Measurements from ENCODE around the gene BCOR.

BCOR gene

DNA sequence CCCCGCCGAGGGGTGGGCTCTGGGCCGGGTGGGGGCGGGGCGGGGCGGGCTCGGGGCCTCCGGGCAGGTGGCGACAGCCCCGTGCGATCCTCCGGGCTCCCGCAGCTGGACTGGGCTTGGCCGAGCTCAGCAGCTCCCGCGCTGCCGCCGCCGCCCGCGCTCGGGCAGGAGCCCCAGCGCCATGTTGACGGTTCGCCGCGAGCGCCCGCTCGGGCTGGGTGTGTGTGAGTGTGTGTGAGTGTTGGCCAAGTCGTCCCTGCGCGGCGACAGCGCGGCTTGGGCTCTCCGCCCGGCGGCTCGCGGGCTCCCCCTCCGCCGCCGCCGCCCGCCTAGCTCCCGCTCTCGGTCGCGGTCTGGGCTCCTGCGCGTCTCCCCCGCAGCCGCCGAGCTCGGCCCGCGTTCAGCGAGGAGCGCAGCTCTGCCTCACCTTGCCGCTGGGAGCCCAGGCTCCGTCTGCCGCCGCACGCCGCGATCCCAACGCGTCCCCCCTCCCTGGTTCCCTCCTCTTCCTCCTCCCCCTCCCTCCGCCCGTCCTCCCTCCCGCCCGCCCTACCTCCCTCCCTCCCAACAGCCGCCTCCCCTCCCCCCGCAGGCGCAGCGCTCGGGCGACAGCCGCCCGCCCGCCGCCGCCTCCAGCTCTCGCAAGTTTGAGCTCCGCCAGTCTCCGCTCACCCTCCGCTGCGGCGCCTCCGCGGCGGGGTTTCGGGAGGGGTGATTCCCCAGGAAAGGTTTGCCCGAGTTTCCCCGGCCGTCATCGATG is at the start of gene BCOR:
BCOR (minus strand) TSS at position 455 of the 760 bp plus-strand sequence. CDS start 20,029 bp downstream, outside the sequence.
- peak; percentile 68 for DNase-seq

DNA sequence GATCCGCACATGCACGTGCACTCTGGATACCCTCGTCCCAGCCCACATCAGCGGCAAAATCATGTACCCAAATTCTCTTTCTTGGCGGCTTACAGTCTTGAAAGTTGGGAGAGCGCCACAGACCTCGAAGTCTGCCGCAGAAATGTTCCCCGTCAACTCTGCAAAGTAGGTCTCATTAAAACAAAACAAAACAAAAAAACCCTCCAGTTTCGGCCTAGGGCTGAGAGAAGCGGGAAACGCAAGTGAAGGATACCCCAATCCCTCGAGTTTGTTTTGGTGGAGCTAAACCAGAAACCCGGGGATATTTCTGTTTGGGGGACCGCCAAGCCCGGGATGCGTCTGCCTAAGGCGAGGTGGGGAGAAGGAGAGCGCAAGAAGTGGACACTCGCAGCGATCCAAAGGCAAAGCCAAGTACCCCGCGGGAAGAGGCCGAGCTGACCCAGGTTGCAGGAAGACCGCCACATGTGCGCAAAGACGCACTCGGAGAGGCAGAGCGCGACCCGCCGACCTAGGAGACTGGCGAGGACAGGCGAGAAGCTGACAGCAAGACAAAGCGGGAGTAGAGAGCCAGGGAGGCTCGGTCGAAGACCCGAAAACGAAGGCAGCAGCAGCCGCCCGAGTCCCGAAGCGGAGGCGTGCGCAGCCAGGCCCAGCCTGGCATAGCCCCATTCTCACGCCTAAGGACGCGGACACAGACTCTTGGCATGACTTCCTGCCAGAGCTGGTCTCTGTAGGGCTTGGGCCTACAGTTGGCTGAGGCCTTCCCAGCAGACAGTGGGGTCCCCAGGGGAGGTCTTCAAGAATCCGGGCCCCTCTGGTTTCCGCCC is 49.6 kb upstream of the BCOR start:
- no peak for DNase-seq

DNA sequence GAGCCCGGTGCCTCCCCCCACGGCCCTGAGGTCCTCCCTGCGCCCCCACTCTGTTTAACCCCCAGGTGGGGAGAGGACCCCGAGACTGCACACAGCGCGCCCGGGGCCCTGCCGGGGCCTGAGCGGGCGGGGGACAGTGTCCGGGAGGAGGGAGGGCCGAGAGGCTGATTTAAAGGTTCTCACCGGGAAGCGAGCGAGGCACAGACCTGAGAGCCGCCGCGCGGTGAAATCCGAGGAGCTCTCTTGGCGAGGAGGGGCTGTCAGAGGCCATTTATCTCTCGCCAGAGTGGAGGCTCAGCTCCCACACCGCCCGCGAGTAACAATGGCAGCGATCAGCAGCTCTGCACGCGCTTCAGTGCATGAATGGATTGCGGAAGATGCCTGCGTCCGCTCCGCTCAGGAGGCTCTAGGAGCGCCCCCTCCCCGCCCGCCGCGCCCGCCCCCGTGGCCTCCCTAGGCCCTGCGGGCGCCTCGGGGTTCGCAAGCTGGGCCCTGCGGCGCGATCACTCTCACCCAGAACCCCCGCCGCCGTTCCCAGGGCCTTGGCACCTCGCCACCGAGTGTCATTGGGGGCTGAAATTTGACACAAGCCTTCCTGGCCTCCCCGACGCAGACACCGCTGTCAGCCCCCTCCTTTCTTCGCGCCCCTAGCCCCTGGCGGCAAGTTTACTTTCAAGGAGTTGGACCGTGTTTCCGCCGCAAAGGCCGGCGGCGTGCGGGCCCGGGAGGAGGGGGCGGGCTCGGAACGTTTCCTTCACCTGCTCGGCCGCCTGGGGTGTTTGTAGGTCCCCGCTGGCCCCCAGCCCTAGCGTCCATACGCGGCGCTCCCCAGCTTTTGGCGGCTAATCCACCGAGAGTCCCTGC is 48.7 kb upstream of the BCOR start:
- peak; percentile 43 for DNase-seq

DNA sequence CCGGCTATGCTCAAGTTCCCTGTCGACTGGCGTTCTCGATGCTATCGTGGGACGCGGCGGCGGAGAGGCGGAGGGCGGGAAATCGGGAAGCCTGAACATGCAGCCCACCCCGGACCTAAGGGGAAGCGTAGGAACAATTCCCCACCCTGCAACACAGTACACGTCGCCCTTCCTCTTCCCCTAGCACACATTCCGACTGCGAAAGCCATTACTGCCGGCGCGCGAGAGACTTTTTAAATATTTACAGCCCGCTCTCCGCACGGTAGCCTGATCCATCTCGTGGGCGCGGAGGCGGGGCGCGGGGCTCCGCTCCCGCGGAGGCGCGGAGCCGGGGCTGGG is 48.1 kb upstream of the BCOR start:
- DNase-seq = no peak

DNA sequence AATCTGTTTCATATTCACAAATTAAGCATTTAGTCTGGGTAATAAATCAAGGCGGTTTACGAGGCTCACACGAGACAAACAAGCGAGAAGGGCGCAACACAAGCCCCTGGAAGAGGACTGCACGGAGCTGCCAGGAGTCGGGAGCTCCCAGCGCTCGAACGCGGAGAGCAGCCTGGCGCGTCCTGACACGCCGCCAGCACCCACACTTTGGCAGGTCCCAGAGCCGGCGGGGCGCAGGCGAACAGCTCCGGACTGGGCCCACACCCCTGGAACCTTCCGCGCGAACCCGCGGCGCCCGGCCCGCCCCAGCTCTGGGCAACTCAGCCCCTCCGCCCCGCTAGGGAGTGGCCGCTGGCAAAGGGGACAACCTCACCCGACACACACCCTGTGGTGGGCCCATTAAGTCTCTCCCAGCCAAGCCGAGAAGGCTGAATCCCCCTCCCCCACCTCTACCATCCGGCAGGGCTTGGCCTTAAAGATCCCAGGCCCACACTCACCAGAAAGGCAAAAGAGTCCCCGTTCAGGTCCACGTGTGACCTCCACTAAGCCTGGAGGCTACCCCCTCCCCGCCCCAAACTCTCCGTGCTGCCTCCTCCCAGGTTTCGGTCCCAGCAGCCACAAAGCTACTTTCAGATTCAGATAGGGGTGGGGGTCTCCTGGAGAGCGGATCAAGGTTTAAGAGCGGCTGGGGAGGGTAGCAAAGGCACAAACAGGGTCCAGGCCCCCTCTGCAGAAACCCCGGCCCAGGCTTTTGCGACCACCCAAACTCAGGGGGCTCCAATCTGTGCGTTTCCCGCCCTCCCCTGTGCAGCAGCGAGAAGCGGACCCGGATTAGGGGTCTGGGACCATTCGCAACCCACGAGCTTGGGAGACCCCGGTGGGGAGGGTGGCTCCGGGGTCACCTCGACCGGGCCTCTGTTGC is 47.5 kb upstream of the BCOR start:
- peak; percentile 34 for DNase-seq

DNA sequence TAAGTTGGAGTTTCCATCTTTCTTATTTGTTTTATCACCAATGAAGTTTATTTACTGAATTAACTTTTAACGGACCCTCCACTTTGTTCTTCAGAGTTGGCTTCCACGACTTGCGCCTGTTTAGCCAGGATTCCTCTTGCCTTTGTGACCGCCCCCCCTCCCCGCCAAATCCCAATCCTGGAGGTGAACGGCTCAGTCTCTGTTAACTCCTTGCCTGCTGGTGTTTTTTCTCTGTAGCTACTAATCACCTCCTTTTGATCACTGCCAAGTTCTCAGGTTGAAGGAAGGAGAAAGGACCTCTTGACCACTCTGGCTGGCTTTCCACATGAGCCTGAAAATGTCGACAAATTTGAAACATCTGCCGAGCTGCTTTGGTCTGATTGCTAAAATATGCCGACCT is 46.8 kb upstream of the BCOR start:
- DNase-seq = no peak

DNA sequence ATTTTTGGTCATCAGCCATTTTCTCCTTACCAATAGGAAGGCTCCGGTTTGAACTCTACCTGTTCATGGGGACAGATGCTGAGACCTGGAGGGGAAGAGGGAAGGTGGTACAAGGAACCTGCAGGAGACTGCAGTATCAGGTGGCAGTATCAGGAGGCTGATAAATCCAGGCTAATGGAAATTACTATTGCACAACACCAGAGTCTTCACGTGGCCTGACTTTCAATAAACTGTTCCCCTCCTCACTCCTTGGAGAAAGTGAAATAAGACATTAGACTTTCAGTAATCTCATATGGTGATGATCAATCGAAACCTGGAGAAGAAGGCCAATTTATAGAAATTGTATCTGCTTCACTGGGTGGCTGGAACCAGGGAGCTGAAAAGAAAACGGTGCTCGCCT is 46.2 kb upstream of the BCOR start:
- no peak for DNase-seq

DNA sequence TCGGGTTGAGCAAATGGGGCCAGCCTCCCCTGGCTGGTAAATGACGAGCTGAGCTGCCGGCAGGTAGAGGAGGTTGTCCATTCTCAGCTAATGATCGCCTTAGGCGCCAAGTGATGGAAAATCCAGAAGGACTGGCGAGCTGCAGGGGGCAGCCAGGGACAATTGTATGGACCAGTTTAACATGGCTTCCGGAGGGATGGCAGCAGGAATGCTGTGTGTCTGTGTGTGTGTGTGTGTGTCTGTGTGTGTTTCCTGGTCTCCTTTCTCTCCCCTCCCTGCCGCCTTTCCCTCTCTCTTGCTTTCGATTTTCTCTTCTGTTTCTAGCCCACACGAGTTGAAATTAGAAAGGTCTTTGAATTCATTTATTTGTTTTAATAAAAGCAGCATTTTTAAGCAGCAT is 45.2 kb upstream of the BCOR start:
- DNase-seq = no peak

DNA sequence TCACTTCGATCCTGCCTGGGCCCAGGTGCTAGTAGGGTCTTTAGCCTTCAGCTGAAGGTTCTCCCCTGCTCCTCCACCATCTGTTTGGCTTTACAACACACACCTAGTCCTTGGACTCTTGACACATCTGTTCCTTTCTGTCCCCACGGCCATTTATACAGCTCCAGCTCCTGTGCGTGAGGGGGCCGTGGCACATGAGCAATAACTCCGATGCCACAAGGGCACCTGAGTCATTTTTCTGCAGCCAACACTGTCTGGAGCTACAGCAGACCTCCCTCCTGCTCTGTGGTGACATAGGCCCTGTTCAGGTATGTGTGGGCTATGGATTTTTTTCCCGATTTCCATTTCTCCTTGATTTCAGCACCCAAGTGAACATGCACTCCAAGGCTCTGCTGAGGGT is 44.7 kb upstream of the BCOR start:
- DNase-seq = no peak

DNA sequence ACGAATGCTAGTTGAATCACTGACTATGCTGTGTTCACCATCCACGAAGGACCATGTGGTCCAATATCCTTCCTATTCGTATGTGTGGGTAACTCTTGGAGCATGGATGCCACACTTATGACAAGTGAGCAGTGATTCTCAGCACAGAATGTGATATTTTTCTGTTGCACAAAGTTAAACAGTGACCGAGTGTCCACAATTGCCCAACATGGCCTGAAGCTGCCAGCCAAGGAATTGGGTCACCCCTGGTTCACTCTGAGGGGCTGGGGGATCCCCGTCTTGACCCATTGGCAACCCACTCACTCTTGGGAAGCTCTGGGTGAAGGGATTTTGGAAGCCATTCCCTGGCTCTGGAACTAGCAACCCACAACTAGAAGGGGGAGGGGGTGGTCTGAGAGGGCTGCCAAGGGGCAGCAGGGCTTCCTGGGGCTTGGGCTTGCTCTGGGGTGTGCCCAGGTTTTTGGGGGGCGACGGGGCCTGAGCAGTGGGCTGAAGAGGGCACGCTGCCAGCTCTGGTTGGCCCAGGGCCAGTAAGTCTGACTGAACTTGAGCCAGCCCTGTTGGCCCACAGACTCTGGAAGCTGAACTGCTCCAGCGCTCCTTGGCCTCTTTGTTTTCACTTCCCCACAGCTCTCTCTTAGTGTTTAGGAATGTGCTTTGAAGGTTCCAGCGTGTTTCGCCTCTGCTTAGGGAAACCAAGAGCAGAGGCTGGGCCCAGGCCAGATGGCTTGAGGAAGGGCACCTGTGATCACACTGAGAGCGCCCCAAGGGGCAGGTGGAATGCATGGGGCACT is 43.1 kb upstream of the BCOR start:
- DNase-seq = no peak

DNA sequence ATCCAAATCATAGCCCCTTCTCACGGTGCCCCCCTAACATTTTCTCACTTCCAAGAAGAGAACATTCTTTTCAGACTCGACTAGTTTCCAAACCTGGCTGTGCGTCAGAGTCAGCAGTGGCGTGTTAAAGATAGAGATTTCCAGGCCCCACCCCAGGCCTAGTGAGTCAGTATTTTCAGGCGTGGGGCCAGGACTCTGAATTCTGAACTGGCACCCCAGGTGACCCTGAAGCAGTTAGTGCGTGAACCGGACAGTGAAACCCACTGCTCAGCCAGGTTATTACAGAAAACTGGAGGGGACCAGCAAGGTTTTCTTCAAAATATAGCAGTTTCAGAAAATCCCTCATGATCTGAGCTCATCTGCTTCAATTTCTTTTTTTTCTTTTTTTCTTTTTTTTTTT is 35.0 kb upstream of the BCOR start:
- peak; percentile 77 for DNase-seq

DNA sequence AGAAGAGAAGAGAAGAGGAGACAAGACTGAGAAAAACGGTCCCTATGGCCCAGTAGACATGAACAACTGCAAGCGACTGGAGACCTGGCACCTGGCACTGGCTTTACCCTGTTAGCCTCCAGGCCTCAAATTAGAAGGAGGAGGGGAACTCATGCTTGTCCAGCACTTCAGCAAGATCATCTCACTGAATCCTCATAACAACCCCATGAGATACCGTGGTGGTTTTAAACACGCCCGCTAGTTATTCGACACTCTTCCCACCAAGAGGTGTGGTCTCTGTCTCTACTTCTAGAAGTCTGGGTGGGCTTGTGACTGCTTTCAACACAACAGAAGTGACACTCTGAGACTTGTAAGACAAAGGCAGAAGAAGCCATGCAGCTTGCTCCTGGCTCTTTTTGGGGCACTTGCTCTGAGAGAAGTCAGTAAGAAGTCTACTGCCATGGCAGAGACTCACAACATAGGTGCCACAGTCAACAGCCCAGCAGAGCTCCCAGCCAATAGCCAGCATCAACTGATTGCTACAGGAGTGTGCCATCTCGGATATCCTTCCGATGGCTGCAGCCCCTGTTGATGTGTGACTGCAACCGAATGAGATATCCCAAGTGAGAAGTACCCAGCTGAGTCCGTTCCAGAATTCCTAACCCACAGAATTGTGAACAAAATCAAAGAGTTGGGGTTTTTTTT is 34.0 kb upstream of the BCOR start:
- DNase-seq = no peak

DNA sequence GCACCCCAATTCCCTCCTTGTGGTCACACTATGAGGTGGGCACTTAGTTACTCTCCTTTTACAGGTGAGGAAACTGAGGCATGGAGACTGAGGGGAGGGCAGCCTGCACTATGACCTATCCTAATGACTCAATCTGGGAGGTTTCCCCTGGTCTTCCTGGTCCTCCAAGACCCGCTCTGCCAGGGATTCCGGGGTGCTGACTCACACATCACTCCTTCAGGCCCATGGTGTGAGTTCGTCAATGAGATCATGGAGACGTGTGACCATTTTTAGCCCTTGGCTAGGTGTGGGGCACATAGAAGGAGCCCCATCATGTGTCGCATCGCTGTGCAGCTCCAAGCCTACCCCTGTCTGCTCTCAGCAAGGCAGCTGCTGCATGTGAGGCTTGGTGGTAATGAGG is 32.4 kb upstream of the BCOR start:
- DNase-seq = no peak

DNA sequence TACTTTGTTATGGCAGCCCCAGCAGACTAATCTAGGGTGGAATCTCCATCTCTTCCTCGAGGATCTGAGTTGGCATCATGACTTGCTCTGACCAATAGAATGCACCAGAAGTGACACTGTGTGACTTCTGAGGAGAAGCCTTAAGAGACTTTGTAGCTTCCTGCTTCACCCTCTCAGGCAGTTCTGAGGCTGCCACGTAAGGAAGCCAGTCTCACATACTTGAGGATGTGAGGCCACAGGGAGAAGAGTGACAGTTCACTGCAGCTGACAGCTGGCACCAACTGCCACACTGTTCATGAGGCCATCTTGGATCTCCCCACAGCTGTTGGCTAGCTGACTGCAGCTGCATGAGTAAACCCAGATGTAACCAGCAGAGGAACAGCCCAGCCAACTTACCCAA is 29.3 kb upstream of the BCOR start:
- DNase-seq = peak; percentile 31

DNA sequence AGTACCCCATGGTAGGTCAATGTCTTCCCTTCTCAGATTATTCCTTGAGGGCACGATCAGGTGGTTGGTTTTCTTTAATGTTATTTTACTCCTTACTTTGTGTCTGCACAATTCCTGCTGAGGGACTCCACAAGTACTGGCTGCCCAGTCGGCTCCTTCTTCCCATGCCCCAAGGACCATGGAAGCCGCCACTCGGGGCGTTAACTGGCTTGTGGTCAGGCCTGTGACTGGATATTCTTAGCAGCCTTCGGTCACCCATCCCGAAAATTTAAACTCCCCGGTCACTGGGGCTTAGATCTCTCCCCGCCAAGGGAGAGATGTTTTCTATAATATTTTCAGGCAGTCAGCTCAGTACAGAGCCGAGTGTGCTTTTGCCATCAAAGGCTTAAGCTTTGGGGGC is 24.7 kb upstream of the BCOR start:
- no peak for DNase-seq

DNA sequence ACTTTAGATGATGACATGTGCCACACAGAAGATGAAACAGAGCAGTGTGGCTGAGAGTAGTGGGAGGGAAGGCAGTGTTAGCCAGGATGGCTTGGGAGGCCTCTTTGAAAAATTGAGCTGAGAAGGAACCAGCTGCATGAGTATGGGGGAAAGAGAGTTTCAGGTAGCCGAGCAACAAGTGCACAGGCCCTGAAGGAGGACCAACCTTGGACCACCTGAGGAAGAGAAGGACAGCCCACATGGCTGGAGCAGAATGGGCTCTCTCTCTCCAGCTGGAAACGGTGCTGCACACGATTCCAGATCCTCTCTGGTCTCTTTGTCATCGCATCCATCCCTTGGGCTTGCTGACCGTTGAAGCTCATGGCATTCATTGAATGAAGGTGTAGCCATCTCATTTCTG is 23.9 kb upstream of the BCOR start:
- DNase-seq = no peak

DNA sequence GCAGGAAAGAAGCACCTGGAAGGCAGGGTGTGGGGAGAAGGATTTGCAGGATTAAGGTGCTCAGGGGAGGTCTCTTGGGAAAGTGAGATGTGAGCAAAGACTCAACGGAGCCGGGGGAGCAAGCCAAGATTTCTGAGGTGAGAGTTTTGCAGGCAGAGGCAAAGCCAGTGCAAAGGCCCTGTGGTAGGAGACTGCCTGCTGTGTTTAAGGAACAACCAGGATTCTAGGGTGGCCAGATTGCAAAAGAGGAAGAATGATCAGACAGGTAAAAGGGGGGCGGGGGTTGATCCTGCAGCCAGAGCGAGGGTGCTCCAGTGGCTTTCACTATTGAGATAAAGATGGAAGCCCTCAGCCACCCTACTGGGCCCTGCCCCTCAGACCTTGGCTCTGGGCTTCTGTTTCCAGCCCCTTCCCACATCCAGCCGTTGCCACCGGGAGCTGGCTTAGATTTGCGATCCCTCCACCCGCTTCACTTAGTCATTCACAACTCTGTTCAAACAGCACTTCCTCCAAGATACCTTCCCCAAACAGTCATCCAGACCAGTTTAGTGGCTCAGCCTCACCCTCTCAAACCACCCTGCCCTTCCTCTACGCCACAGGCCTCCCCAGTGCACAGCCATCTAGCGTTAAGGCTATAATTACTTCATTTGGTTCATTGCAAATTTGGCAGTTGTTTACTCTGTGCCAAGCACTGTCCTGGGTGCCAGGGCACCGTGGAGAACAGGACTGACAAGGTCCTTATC is 23.3 kb upstream of the BCOR start:
- DNase-seq = no peak

DNA sequence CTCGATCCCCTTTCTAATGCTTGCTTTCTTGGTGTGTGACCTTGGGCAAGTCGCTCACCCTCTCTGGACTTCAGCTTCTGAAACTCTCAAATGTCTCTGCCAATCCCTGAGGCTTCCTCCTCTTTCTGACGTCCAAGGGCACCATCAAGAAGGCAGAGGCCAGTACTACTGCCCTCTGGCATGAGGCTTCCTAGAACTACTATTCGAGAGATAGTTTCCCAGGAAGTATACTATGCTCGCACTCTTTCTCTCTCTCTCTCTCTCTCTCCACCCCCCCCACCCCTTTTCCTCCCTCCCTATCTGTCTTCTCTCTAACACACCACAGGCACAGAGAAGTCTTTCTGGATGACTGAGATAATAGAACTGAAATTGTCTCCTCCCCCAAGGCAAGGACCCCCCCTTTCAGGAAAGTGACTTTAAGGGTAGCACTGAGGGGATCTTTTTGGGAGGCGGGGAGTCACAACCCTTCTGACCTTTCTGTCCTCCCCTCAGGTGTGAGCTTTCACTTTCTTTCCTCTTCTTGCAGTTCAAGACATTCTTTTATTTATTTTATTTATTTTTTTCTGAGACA is 20.0 kb upstream of the BCOR start:
- DNase-seq = peak; percentile 86

DNA sequence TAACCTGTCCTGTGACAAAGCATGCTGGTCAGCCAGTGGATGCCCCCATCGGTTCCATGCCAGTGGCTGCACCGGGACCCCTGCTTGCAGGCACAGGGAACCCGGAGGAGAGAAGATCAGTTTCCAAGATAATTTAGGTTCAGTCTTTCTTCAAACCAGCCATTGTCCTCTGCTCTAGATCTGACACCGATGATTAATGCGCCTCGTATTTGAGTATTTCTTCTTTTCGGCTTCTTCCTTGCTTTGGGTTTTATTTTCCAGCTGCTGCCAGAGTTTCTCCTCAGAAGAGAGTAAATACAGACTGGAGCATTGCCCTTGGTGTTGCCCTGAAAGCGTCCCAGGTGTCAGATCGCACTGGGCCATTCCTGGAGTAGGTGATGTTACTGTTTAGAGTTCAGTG is 19.2 kb upstream of the BCOR start:
- DNase-seq = no peak

DNA sequence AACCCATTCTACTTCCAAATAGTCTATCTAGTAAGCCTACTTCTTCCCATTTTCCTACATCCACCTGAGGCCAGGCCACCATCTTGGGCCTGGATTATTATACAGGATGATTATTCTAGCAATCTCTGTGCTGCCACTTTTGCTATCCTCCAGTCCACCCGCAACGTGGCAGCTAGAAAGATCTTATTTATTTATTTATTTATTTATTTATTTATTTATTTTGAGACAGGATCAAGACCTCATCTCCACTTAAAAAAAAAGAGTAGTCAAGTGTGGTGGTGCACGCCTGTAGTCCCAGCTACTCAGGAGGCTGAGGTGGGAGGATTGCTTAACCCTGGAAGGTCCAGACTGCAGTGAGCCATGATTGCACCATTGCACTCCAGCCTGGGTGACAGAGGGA is 15.2 kb upstream of the BCOR start:
- DNase-seq = no peak
